HepG2 (cell line): Measurements from ENCODE around the gene TTLL13. TPM values are rescaled to one million over a fixed set of nuclear protein-coding genes. Genes with fewer than 3 reads are reported as not detected.

Experiments
- FLYWCH1 ChIP-seq: sonication (generic); formaldehyde crosslinking; IDR thresholded peaks from 2 replicates; pipeline ENCODE4 v1.8.1; 2023; ENCODE audit warnings: mild to moderate bottlenecking, missing genetic modification reagents
- GPN1 ChIP-seq: sonication (generic); formaldehyde crosslinking; IDR thresholded peaks from 2 replicates; pipeline ENCODE4 v1.5.1; 2020; ENCODE audit warnings: missing genetic modification reagents, borderline replicate concordance
- HNF4A ChIP-seq: sonication (generic); formaldehyde crosslinking; IDR thresholded peaks from 2 replicates; pipeline ENCODE4 v1.4.0; 2020; ENCODE audit warnings: missing genetic modification reagents
- HNRNPK ChIP-seq: fragments of 200-400 bp; formaldehyde crosslinking; IDR thresholded peaks from 2 replicates; pipeline ENCODE4 v1.6.1; 2018; ENCODE audit warnings: low read length, low read depth, moderate library complexity, mild to moderate bottlenecking; ENCODE audit not compliant: poor library complexity, severe bottlenecking
- MAFK ChIP-seq, 2 experiments: IDR thresholded peaks in 1 of 2; conservative IDR thresholded peaks in 1 of 2; 2 replicates each; pipeline ENCODE4 v1.6.1; 2011; ENCODE audit warnings: improper control_type of control experiment in 2 of 2, low read length in 2 of 2
- MBNL3 ChIP-seq: fragments of 250-450 bp; sonication (Bioruptor Pico); conservative IDR thresholded peaks from 2 replicates; pipeline ENCODE4 v1.8.0; 2022; ENCODE audit warnings: mild to moderate bottlenecking, inconsistent platforms
- MTF2 ChIP-seq: sonication (generic); formaldehyde crosslinking; IDR thresholded peaks from 2 replicates; pipeline ENCODE4 v1.5.0; 2020; ENCODE audit warnings: missing genetic modification reagents, borderline replicate concordance
- NR2F6 ChIP-seq, 2 experiments: IDR thresholded peaks; 2 replicates each; pipeline ENCODE4 v1.6.1; 2016; ENCODE audit warnings: antibody characterized with exemption in 1 of 2, mild to moderate bottlenecking in 1 of 2
- PAWR ChIP-seq: sonication (generic); formaldehyde crosslinking; IDR thresholded peaks from 2 replicates; pipeline ENCODE4 v1.4.0; 2020; ENCODE audit warnings: missing genetic modification reagents, mild to moderate bottlenecking, borderline replicate concordance
- ZIK1 ChIP-seq: sonication (generic); formaldehyde crosslinking; IDR thresholded peaks from 2 replicates; pipeline ENCODE4 v1.5.0; 2020; ENCODE audit warnings: mild to moderate bottlenecking, low read depth, missing genetic modification reagents, borderline replicate concordance
- ZNF234 ChIP-seq: sonication (generic); formaldehyde crosslinking; conservative IDR thresholded peaks from 2 replicates; pipeline ENCODE4 v1.5.1; 2020; ENCODE audit warnings: mild to moderate bottlenecking, missing genetic modification reagents
- ZNF614 ChIP-seq: IDR thresholded peaks from 2 replicates; pipeline ENCODE4 v1.6.1; 2018; ENCODE audit warnings: missing biosample characterization, missing genetic modification reagents, inconsistent platforms, borderline replicate concordance
- ZSCAN22 ChIP-seq: sonication (generic); formaldehyde crosslinking; IDR thresholded peaks from 2 replicates; pipeline ENCODE4 v1.4.0; 2020; ENCODE audit warnings: mild to moderate bottlenecking, missing genetic modification reagents
- polyA plus RNA-seq, 8 experiments: library from polyadenylated mRNA; depleted of rRNA in 3 of 8; stranded (reverse) in 7 of 8; unstranded in 1 of 8; fragments of >200 nt; fragmentation: Illumina TruSeq in 4 of 8; extraction: Trizol in 4 of 8; gene quantifications; 2 replicates each; pipeline versions ENCODE4 v1.2.1 to v1.2.3, GENCODE V29; 2011 to 2016; ENCODE audit warnings: low read depth in 4 of 8, missing spikeins in 1 of 8, mixed read lengths in 1 of 8; ENCODE audit not compliant: insufficient read depth in 1 of 8
- total RNA-seq, 5 experiments: library from RNA; depleted of rRNA; stranded (reverse); fragments of >200 nt; fragmentation: Illumina TruSeq; extraction: Trizol; gene quantifications; 2 replicates each; pipeline ENCODE4 v1.2.3, GENCODE V29; 2016; ENCODE audit warnings: low read depth in 1 of 5
- TF ChIP-seq, protein P1 (sequence below): sonication (generic); formaldehyde crosslinking; IDR thresholded peaks from 2 replicates; pipeline ENCODE4 v1.9.0; 2021; ENCODE audit warnings: missing genetic modification reagents, borderline replicate concordance
- TF ChIP-seq, protein P2 (sequence below): sonication (generic); formaldehyde crosslinking; IDR thresholded peaks from 2 replicates; pipeline ENCODE4 v1.8.0; 2022; ENCODE audit warnings: missing genetic modification reagents, mild to moderate bottlenecking, borderline replicate concordance
- TF ChIP-seq, protein P3 (sequence below): sonication (generic); formaldehyde crosslinking; IDR thresholded peaks from 2 replicates; pipeline ENCODE4 v1.4.0; 2020; ENCODE audit warnings: missing genetic modification reagents, low read depth, mild to moderate bottlenecking, borderline replicate concordance
- TF ChIP-seq, protein P4 (sequence below): sonication (generic); formaldehyde crosslinking; IDR thresholded peaks from 2 replicates; pipeline ENCODE4 v1.4.0; 2020; ENCODE audit warnings: mild to moderate bottlenecking, low read depth, missing genetic modification reagents
- TF ChIP-seq, protein P5 (sequence below): sonication (generic); formaldehyde crosslinking; IDR thresholded peaks from 2 replicates; pipeline ENCODE4 v1.4.0; 2020; ENCODE audit warnings: missing genetic modification reagents, mild to moderate bottlenecking, borderline replicate concordance

TTLL13 gene
- total and polyA plus RNA-seq, 2 of the 13 experiments (the other 11 are each of a cell fraction or from before 2014, with no cell fraction given): 0.07 to 0.29 TPM

DNA sequence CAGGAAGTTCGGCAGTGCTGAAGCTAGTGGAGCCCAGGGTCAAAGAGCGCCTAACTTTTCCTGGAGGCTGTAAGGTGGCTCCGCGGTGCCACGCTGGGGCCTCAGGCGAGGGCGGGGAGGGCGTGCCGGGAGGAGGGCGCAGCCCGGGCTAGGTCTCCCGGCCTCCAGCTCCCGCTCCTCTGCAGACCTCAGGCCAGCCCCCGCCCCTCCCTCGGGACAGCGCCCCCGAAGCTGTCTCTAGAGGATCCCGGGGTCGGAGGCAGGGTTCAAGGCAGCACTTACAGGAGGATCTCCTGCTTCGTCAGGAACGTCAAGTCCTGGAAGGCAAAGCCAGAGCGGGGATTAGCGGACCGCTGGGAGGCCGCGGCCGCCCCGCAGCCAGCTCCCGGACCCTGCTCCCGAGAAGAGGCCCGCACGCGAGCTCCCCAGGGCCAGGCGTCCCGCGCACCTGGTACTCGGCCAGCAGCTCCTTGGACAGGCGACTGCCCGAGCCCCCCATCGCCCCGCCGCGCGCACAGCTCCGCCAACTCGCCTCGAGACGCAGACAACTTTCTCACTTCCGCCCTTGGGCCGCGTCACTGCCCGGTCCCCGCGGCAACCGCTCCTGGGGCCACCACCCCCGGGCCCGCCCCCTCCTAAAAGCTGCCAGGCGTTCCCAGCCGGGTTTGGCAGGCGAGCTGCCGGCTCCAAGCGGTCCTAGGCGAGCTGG lies 15.8 kb upstream of the TTLL13 start, which contains the start of gene CIB1 (continued):
- TF ChIP-seq HNF4A: peak; percentile 80
- 0 out of 2 replicates have a peak, but pooled peaks have one; percentile 54 for TF ChIP-seq NR2F6 (IDR thresholded peaks at IDR 0.05)
- peak; percentile 84 for TF ChIP-seq NR2F6 (CRISPR knock-in tag; IDR thresholded peaks at IDR 0.05)
- TF ChIP-seq, protein P1, sequence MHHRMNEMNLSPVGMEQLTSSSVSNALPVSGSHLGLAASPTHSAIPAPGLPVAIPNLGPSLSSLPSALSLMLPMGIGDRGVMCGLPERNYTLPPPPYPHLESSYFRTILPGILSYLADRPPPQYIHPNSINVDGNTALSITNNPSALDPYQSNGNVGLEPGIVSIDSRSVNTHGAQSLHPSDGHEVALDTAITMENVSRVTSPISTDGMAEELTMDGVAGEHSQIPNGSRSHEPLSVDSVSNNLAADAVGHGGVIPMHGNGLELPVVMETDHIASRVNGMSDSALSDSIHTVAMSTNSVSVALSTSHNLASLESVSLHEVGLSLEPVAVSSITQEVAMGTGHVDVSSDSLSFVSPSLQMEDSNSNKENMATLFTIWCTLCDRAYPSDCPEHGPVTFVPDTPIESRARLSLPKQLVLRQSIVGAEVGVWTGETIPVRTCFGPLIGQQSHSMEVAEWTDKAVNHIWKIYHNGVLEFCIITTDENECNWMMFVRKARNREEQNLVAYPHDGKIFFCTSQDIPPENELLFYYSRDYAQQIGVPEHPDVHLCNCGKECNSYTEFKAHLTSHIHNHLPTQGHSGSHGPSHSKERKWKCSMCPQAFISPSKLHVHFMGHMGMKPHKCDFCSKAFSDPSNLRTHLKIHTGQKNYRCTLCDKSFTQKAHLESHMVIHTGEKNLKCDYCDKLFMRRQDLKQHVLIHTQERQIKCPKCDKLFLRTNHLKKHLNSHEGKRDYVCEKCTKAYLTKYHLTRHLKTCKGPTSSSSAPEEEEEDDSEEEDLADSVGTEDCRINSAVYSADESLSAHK (CRISPR knock-in tag): no peak
- TF ChIP-seq GPN1 (CRISPR knock-in tag): no peak; the same call in 1 of the 2 replicates
- TF ChIP-seq ZNF614 (CRISPR knock-in tag): 0 out of 2 replicates have a peak, but pooled peaks have one; percentile 8
- TF ChIP-seq MTF2 (CRISPR knock-in tag): peak; percentile 46; the same call in 1 of the 2 replicates
- TF ChIP-seq, protein P2, sequence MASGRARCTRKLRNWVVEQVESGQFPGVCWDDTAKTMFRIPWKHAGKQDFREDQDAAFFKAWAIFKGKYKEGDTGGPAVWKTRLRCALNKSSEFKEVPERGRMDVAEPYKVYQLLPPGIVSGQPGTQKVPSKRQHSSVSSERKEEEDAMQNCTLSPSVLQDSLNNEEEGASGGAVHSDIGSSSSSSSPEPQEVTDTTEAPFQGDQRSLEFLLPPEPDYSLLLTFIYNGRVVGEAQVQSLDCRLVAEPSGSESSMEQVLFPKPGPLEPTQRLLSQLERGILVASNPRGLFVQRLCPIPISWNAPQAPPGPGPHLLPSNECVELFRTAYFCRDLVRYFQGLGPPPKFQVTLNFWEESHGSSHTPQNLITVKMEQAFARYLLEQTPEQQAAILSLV: no peak
- TF ChIP-seq FLYWCH1 (CRISPR knock-in tag): no peak
- TF ChIP-seq ZSCAN22: no peak
- 0 out of 2 replicates have a peak, but pooled peaks have one; percentile 17 for TF ChIP-seq ZIK1 (CRISPR knock-in tag)
- TF ChIP-seq MBNL3 (CRISPR knock-in tag): no peak
- no peak for TF ChIP-seq PAWR (CRISPR knock-in tag)
- no peak for TF ChIP-seq HNRNPK
- TF ChIP-seq MAFK (conservative IDR thresholded peaks at IDR 0.05 in 1 of 2, IDR thresholded peaks at IDR 0.05 in 1 of 2; ENCODE audit: low read length in 2 of 2): no peak
- TF ChIP-seq, protein P3, sequence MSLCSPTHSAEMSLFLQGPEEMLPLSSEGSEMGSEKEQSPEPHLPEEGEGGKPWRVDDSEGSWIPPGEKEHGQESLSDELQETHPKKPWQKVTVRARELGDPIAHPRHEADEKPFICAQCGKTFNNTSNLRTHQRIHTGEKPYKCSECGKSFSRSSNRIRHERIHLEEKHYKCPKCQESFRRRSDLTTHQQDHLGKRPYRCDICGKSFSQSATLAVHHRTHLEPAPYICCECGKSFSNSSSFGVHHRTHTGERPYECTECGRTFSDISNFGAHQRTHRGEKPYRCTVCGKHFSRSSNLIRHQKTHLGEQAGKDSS (CRISPR knock-in tag): no peak; the same call in 1 of the 2 replicates
- TF ChIP-seq, protein P4, sequence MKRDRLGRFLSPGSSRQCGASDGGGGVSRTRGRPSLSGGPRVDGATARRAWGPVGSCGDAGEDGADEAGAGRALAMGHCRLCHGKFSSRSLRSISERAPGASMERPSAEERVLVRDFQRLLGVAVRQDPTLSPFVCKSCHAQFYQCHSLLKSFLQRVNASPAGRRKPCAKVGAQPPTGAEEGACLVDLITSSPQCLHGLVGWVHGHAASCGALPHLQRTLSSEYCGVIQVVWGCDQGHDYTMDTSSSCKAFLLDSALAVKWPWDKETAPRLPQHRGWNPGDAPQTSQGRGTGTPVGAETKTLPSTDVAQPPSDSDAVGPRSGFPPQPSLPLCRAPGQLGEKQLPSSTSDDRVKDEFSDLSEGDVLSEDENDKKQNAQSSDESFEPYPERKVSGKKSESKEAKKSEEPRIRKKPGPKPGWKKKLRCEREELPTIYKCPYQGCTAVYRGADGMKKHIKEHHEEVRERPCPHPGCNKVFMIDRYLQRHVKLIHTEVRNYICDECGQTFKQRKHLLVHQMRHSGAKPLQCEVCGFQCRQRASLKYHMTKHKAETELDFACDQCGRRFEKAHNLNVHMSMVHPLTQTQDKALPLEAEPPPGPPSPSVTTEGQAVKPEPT (CRISPR knock-in tag): 0 out of 2 replicates have a peak, but pooled peaks have one; percentile 31
- TF ChIP-seq, protein P5, sequence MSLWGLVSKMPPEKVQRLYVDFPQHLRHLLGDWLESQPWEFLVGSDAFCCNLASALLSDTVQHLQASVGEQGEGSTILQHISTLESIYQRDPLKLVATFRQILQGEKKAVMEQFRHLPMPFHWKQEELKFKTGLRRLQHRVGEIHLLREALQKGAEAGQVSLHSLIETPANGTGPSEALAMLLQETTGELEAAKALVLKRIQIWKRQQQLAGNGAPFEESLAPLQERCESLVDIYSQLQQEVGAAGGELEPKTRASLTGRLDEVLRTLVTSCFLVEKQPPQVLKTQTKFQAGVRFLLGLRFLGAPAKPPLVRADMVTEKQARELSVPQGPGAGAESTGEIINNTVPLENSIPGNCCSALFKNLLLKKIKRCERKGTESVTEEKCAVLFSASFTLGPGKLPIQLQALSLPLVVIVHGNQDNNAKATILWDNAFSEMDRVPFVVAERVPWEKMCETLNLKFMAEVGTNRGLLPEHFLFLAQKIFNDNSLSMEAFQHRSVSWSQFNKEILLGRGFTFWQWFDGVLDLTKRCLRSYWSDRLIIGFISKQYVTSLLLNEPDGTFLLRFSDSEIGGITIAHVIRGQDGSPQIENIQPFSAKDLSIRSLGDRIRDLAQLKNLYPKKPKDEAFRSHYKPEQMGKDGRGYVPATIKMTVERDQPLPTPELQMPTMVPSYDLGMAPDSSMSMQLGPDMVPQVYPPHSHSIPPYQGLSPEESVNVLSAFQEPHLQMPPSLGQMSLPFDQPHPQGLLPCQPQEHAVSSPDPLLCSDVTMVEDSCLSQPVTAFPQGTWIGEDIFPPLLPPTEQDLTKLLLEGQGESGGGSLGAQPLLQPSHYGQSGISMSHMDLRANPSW: no peak
- TF ChIP-seq ZNF234: 0 out of 2 replicates have a peak, but pooled peaks have one; percentile 45
